ENCODE results near the gene POLR2E. TPM values are rescaled to one million over a fixed set of nuclear protein-coding genes. Genes with fewer than 3 reads are reported as not detected.

POLR2E gene
- polyA plus RNA-seq, 3 donors = 86.3 to 393 (median 226) TPM

DNA sequence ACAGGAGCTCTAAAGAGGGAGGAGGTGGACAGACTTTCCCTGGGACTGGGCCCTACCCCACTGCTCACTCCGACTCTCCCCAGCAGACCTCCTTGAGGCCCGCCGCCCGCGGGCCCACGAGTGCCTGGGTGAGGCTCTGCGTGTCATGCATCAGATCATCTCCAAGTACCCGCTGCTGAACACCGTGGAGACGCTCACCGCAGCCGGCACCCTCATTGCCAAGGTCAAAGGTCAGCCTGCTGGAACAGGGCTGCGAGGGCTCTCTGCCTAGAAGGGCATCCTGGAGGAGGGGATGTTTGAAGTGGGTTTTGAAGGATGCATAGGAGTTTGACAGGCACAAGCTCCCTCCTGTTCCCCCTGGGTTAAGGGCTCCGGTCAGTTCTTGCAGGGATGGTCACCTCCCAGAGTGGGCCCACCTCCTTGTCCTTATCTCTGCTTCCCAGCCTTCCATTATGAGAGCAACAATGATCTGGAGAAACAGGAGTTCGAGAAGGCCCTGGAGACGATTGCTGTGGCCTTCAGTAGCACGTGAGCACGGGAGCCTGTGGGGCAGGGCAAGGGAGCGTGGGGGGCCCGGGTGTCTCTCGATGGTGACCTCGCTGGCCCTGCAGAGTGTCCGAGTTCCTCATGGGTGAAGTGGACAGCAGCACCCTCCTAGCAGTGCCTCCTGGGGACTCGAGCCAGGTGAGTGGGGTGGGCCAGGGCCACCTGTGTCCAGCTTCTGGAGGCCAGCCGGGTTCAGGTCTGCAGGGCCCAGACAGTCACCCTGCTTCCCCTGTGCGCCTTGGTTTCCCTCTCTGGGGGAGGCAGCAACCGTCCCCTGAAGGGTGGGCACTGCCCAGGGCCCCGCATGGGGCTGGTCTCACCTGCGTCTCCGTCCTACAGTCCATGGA lies 21.9 kb downstream of the POLR2E start:
- 86 to 94% (median 91%) methylated on average over 30 of the region's 30 CpGs for WGBS, 3 donors
- no peak overlapping the region for H3K27ac ChIP-seq (ENCODE audit: low read depth, low read length)

DNA sequence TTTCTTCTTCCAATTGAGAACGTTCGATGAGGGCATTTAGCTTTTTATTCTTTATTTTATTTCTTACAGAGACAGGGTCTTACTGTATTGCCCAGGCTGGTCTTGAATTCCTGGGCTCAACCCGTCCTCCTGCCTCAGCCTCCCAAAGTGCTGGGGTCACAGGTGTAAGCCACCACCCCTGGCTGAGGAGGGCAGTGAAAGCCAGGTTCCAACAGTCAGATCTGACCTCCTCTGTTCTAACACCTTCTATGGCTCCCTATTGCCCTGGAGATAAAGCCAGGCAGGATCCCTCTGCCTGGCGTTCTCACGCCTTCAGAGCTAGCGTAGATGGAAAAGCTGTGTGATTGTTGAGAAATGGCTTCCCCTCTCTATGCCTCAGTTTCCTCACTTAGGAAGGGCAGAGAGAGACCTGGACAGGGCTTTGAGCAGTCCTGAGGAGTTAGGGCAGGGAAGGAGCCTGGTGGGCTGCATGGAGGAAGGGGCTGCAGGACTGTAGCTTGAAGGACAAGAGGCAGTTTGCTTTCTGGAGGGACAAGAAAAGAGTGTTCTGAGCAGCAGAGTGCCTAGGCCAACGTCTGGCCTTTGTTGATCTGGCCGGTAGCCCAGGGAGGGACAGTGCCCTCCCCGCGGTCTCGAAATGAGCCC lies 22.7 kb downstream of the POLR2E start:
- 77 to 87% (median 84%) methylated on average over 11 of the region's 11 CpGs for WGBS, 3 donors
- no peak overlapping the region for H3K27ac ChIP-seq (ENCODE audit: low read depth, low read length)

DNA sequence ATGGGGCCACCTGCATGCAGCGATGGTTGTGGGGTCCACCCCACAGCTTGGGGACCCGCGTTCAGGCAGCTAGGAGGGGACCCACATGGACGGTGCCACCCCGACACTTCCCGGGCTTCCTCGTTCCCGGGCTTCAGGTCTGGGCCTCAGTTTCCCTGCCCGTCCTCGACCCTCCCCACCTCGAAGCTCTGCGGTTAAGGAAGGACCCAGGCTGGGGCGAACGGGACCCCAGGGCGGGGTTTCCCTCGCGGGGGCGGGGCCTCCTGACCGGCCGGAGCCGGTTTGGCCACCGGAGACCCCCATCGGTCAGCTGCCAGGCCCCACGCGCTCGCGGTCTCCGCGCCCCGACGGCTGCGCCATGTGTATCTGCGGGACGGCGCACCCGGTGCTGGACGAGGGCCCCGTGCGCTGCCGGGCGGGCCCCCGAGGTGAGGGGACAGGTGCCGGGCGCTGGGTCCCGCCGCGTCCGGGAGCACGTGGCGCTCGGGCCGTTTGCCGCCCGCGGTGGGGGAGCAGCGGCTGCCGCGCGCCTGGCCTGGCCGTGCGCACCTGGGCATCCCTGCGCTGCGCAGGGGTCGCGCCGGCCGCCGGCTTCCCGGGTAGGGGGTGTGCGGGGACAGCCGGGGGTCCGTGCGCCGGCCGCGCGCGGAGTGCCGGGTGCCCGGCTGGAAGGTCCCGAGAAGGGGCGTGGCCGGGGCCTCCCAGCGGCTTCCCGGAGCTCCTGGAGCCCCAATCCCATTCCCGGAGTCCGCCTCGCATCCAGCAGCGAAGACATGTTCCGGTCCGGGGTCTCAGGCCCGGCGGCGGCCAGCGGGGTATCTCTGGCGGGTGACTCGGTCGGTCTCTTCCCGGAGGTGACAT lies 24.0 kb downstream of the POLR2E start:
- no peak overlapping the region for H3K27ac ChIP-seq (ENCODE audit: low read depth, low read length)
- WGBS, 3 donors = 14 to 43% (median 29%) methylated on average over 77 to 99 of the region's 99 CpGs

DNA sequence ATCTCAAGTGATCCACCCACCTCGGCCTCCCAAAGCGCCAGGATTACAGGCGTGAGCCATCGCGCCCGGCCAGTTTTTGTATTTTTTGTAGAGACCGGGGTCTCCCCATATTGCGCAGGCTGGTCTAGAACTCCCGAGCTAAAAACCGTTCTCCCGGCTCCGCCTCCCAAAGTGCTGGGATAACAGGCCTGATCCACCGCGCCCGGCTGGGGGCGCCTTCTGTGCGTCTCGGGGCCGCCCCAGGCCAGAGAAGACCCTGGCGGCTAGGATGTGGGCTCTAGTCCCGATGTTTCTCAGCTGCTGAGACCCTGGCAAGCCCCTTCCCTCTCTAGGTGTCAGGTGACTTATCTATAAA lies 24.6 kb downstream of the POLR2E start:
- WGBS, 3 donors = 22 to 44% (median 36%) methylated on average over 21 of the region's 21 CpGs
- no peak overlapping the region for H3K27ac ChIP-seq (ENCODE audit: low read depth, low read length)

DNA sequence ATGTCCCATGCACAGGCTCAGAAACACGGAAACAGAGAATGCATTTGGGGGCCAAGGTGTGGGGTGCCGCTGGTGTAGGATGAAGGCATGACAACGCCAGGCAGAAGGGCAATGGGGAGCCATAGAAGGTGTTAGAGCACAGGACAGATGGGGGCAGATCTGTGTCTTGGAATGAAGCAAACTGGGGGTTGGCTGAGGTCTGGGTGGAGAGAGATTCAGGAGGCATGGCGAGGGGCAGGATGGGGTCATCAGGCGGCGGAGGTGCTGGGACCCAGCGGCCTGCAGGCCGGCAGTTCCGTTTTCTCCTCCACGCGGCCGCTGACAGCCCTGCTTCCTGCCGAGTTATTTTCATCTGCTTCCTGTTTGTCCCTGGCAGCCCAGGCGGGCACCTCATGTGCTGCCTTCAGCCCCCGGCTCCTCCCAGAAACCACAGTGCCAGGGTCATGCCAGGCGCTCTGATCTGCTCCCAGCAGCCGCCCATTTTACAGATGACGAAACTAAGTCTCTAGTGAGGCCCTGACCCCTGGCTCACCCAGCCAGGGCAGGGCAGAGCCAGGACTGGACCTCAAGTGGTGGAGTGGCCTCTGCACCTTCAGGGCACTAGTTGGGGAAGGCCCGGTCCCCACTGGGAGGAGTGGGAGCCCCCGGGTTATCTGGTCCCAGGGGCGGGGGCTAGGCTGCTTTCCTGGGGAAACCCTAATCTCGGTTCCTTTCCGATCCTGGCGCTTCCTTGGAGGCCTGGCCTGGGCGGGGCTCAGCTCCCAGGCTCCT lies 26.0 kb downstream of the POLR2E start:
- 32 to 64% (median 35%) methylated on average over 25 of the region's 25 CpGs for WGBS, 3 donors
- no peak overlapping the region for H3K27ac ChIP-seq (ENCODE audit: low read depth, low read length)

DNA sequence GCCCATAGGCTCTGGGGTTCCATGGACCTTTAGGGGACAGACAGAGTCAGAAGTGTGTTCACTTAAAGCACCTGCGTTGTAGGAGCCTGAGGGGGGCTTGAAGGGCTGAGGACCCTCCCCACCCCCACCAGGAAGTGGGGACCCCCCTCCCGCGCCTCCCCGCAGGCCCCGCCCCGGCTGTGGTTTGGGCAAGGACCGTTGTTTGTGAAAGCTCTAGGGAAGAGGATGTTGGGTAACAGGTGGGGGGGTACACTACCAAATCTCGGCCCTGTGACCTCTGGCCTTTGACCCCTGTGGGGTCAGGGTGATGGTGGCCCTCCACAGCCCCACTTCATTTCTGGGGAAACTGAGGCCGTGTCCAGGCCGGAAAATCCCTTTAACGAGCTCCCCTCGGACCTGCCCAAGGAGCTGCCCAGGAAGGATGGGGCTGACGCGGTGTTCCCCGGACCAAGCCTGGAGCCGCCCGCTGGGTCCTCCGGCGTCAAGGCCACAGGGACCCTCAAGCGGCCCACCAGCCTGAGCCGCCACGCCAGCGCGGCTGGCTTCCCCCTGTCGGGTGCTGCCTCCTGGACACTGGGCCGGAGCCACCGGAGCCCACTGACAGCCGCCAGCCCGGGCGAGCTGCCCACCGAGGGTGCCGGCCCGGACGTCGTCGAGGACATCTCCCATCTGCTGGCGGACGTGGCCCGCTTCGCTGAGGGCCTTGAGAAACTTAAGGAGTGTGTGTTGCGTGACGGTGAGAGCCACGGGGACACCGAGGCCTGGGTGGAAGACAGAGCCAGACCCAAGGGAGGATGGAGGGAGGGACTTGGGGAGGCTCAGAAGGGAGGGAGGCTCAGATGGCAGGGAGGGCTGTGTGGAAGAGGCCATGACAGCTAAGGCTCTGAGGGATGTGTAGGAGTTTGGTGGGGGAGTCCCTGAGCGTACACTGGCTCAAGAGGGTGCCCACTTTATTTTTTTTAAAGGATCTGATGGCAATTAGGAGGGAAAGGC lies 26.9 kb downstream of the POLR2E start:
- WGBS, 3 donors = 37 to 67% (median 51%) methylated on average over 45 of the region's 45 CpGs
- H3K27ac ChIP-seq (ENCODE audit: low read depth, low read length) = no peak overlapping the region

DNA sequence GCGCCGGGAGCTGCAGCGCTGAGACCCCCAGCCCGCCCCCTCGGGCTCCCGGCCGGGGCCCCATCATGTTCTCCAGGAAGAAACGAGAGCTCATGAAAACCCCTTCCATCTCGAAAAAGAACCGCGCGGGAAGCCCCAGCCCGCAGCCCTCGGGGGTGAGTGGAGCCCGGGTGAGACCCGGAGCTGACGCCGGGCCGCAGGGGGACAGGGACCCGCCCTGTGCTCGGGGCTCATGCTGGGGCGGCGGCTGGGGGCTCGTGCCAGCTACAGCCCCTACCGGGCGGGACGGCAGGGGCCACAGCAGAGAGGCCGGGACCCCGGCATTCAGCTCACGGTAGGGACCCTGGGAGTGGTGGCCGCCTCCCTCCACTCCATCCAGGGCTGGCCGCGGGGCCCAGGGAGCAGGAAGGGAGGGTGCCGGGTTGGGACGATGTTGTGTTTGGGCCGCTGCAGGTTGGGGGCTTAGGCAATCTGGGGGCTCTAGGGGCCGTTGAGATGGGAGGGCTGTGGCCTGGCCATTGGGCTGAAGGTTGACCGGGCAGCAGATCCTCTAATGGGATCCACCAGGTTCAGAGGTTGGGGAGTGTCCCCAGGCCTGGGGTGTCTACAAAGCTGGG lies 27.7 kb downstream of the POLR2E start:
- WGBS, 3 donors = 3% methylated on average over 29 to 38 of the region's 38 CpGs
- peak overlapping the region; percentile 23 for H3K27ac ChIP-seq (ENCODE audit: low read depth, low read length)

DNA sequence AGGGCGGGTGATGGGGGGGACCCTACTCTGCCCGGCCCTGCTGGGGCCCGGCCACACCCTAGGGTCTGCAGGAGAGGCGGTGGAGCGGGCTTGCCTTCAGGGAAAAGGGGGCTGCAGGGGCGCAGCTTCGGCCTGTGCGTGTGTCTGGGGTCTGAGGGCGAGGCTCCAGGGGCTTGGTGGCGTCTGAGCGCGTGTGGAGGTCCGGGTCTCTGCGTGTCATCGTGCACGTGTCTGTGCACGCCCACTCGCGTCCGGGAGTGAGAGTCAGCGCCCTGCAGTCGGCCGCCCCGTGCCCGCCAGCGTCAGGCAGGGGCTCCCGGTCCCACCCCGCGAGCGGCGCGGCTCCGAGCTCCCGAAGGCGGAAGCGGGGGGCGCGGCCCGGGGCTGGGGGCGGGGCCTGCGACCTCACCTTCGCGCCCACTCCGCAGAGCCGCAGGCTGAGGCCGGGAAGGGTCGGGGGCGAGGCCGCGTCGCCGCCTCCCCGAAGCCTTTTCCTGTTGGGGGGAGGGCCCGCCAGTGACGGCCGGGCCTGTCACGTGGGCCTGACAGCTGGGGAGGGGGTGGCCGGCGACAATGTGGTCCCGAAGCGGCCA lies 28.3 kb downstream of the POLR2E start, which contains the start of gene ARHGAP45:
Gene ARHGAP45, plus strand, starts transcription at position 420 of the 593 bp plus-strand sequence. CDS start 239 bp downstream, outside the sequence.
- peak within 1 kb of the TSS; percentile 23 for H3K27ac ChIP-seq (ENCODE audit: low read depth, low read length)
- WGBS, 3 donors = 4 to 8% (median 5%) methylated on average over 43 to 61 of the region's 61 CpGs

DNA sequence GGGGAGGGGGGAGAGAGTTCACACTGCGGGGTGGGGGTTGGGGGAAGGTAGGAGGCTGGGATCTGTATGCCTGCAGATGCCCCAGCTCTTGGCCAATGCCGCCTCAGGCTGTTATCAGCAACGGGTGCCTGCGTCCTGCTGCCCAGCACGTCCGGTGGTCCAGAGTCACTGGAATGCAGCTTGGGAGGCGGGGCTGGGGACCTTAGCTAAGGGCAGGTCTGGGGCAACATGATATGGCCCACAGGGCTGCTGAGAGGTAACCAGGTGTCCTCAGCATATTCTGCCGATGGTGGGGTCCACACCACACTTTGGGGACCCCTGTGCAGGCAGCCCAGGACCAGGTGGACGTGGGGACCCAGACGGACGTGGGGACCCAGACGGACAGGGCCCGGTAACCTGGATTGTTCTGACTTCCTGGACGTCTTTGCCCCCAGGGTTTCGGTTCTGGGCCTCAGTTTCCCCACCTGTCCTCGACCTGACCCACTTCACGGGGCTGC lies 28.9 kb downstream of the POLR2E start:
- 22 to 37% (median 31%) methylated on average over 16 to 17 of the region's 17 CpGs for WGBS, 3 donors

DNA sequence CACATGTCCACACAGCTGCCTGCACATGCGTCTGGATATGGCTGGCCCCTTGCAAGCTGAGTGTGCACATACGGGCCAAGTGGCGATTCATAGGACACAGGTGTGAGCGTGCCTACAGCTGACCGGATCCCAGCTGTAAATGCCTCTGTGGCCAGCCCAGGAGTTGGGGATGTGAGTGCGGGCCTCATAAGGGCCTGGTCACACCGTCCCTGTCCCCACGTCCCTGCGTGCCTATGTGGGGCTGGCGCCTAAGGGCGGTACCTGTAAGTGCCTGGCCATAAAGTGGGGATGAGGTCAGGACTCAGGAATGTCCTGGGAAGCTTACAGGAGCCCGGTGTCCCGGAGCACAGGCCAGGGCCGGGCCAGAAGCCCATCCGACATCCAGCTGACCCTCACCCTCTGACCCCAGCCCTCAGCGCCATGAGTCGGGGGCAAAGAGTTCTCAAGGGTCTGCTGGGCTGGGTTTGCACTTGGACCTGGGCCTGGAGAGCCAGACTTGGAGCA lies 29.5 kb downstream of the POLR2E start:
- H3K27ac ChIP-seq (ENCODE audit: low read depth, low read length) = no peak overlapping the region

More for the DNA sequence above, 28.9 kb downstream of the POLR2E start:
- no peak overlapping the region for H3K27ac ChIP-seq (ENCODE audit: low read depth, low read length)

DNA sequence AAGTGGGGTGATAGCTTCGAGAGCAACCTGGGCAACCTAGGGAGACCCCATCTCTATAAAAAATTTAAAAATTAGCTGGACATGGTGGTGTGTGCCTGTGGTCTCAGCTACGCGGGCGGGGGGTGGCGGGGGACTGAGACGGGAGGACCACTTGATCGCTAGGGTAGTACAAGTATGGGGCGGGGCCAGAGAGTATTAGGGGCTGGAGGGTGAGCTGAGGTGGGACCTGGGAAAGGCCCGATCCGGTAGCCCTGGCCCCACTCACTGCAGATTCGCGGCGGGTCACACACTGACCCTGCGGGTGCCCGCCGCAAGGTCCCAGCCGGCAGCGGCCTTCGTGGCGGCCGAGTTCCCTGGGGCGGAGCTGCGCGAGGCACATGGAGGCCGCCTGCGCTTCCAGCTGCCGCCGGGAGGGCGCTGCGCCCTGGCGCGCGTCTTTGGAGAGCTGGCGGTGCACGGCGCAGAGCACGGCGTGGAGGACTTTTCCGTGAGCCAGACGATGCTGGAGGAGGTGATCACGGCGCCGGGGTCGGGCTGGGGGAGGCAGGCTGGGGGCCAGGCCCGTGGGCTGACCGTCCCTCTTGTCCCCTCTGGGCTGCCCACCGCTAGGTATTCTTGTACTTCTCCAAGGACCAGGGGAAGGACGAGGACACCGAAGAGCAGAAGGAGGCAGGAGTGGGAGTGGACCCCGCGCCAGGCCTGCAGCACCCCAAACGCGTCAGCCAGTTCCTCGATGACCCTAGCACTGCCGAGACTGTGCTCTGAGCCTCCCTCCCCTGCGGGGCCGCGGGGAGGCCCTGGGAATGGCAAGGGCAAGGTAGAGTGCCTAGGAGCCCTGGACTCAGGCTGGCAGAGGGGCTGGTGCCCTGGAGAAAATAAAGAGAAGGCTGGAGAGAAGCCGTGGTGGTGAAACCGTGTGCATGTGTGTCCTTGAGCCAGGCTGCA lies 30.2 kb downstream of the POLR2E start:
- H3K27ac ChIP-seq (ENCODE audit: low read depth, low read length) = no peak overlapping the region
- 7 to 13% (median 8%) methylated on average over 59 to 60 of the region's 60 CpGs for WGBS, 3 donors

More for the DNA sequence above, 29.5 kb downstream of the POLR2E start:
- WGBS, 3 donors = 51 to 75% (median 60%) methylated on average over 17 of the region's 17 CpGs

DNA sequence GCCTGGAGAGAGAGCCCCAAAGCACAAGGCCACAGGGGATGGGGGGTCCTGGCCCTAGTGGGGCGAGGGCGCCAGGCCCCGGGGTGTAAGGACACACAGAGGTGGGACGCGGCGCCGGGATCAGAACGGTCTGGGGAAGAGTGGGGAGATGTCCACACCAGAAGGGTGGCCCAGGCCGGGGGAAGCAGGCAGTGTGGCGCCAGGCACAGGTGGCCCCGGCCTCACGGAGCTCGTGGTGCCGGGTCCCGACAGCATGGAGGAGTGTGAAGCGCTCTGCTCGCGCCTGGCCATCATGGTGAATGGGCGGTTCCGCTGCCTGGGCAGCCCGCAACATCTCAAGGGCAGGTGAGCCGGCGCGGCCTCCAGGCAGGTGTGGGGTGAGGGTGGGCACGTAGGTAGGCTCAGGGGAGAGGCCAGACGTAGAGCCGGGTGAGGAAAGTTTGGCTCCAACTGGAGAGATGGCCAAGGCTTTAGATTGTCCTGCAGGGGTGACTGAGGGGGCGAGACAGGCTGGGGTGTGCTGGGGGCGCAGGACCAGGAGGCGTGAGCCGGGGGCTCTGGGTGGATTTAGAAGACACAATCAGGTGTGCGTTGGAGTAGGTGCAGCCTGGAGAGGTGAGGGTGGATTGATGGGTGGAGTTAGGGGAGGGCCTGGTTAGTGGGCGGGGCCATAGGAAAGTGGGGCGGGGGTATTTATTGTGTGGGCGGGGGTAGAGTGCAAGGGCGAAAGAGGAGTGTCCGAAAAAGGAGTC lies 31.1 kb downstream of the POLR2E start:
- WGBS, 3 donors = 60 to 88% (median 63%) methylated on average over 37 of the region's 37 CpGs
- no peak overlapping the region for H3K27ac ChIP-seq (ENCODE audit: low read depth, low read length)

DNA sequence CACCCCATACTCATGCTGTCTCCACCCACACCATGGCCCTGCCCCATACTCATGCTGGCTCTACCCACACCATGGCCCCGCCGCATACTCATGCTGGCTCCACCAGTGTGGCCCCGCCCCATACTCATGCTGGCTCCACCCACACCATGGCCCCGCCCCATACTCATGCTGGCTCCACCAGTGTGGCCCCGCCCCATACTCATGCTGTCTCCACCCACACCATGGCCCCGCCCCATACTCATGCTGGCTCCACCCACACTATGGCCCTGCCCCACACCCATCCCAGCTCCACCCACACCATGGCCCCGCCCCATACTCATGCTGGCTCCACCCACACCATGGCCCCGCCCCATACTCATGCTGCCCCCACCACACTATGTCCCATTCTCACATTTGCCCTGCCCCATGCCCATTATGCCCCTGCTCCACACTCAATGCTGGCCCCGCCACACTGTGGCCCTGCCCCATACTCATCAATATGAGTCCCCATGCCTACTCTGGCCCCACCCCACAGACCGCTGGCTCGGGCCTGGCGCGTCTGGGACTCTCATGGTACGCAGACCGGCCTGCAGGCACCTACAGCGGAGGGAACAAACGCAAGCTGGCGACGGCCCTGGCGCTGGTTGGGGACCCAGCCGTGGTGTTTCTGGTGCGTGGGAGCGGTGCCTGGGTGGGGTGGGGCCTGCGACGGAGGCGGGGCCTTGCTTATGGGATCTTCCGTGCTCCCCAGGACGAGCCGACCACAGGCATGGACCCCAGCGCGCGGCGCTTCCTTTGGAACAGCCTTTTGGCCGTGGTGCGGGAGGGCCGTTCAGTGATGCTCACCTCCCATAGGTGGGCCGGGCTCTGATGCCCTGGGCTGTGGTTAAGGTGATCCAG lies 31.9 kb downstream of the POLR2E start:
- 71 to 92% (median 74%) methylated on average over 36 to 37 of the region's 37 CpGs for WGBS, 3 donors
- no peak overlapping the region for H3K27ac ChIP-seq (ENCODE audit: low read depth, low read length)
